Aorta (tissue), 5 donors: ENCODE data around the gene CSNK2B. TPM values are rescaled to one million over a fixed set of nuclear protein-coding genes. Genes with fewer than 3 reads are reported as not detected.

Experiments
- ATAC-seq: fragments of 200-7000 bp; cut with Tn5 transposase; one replicate; pipeline ENCODE4 v1.9.1; 2022; ENCODE audit warnings: moderate library complexity; ENCODE audit not compliant: low FRiP score
- DNase-seq, 2 donors: peaks; one replicate each; pipeline ENCODE4 v3.0.0-alpha.2; 2020
- H3K27ac ChIP-seq, 2 donors: one replicate each; pipeline ENCODE4 v1.5.1; 2013; ENCODE audit warnings: low read length in 2 of 2, mild to moderate bottlenecking in 2 of 2, moderate library complexity in 2 of 2, control low read depth in 1 of 2, inconsistent platforms in 1 of 2, low read depth in 1 of 2
- H3K27me3 ChIP-seq, 2 donors: one replicate each; pipeline ENCODE4 v1.6.1; 2013; ENCODE audit warnings: control low read depth in 1 of 2, low read length in 1 of 2, mild to moderate bottlenecking in 1 of 2, moderate library complexity in 1 of 2; ENCODE audit not compliant: insufficient read depth in 2 of 2, control insufficient read depth in 1 of 2
- H3K36me3 ChIP-seq, 2 donors: one replicate each; pipeline ENCODE4 v1.6.1; 2013; ENCODE audit warnings: control low read depth in 1 of 2, low read length in 1 of 2, mild to moderate bottlenecking in 1 of 2; ENCODE audit not compliant: insufficient read depth in 2 of 2, control insufficient read depth in 1 of 2
- H3K4me1 ChIP-seq, 2 donors: one replicate each; pipeline ENCODE4 v1.6.1; 2013; ENCODE audit warnings: low read length in 2 of 2, control low read depth in 1 of 2, mild to moderate bottlenecking in 1 of 2, moderate library complexity in 1 of 2; ENCODE audit not compliant: insufficient read depth in 2 of 2, control insufficient read depth in 1 of 2
- H3K4me3 ChIP-seq, 2 donors: one replicate each; pipeline ENCODE4 v1.5.1; 2013; ENCODE audit warnings: low read length in 2 of 2, control low read depth in 1 of 2, mild to moderate bottlenecking in 1 of 2
- H3K9me3 ChIP-seq: one replicate; pipeline ENCODE4 v1.6.1; 2013; ENCODE audit warnings: mild to moderate bottlenecking, low read length; ENCODE audit not compliant: control insufficient read depth
- WGBS, 2 donors: extraction: QIAGEN DNeasy Blood & Tissue Kit; methylation state at CpG; one replicate each; pipeline ENCODE4 v1.1.7; 2013; 5-methylcytosine and 5-hydroxymethylcytosine counted together
- intact Hi-C, 2 donors: fragments of 100-400 bp; cut with DNase I; formaldehyde crosslinking; loops; one replicate each; pipeline versions ENCODE4 v1.14.2 to v1.15.0; 2022
- polyA plus RNA-seq, 2 donors: library from polyadenylated mRNA; stranded (reverse); fragments of 200-250 nt; gene quantifications; one replicate each; pipeline ENCODE4 v1.2.3, GENCODE V29; 2013
- total RNA-seq, 2 donors: library from RNA; stranded (reverse); fragmentation: NEBNext Ultra II Directional; extraction: Animal tissue kit (Norgen Biotek cat#: 25700); gene quantifications; one replicate each; pipeline ENCODE4 v1.2.1, GENCODE V29; 2021
- donor health status: healthy with polysubstance abuse.
- donor health status: Bipolar disorder and iron deficiency.
- donor health status: DM: no; HTN: no; CAD: no.
- donor health status: DM: no; HTN: no; CAD: no.
- donor health status: DM: yes; HTN: yes; CAD: no.

Gene CSNK2B
- total and polyA plus RNA-seq, 4 donors: 100 to 191 (median 114) TPM

DNA sequence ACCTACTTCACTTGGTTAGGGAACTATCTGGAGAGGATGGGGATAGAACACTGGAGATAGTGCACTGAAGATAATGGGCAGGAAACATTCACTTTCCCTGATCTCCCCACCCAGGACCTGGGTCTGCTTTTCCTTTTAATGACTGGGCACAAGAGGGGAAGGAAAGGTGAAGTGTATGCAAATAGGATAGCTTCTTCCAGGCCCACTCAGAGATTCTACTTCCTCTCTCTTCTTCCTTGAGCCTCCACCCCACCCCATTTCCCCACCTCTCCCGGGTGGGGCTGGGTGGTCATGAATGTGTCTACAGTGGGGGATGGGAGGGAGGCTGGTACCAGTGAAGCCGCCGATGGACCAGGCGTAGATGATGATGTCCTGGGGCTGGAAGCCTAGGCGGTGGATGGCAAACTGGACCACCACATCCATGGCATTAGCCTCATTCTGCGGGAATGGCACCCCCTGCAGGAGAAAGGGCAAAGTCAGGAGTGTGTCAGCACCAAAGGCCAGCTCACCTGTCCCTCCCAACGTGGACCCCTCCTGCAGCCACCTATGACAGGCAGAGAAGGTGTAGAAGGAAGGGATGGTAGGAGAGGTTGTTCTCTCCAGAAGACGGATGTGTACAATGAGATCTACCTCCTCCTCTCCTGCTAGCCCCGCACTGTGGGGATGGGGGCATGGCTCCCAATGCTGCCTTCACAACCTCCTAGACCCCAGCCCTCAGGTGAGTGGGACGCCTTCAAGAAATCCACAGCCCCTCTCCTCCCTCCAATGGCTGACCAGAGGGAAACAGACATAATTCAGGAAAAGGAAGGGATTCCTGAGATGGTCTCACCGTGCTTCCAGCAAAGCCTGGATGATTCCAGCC lies 23.6 kb downstream of the CSNK2B start:
- Histone ChIP-seq H3K27me3 (no peaks in the 10 kb centered on the region), H3K4me1 (no peaks in the 10 kb centered on the region), H3K36me3 (peaks cover 0 to 6% of the 10 kb centered on the region in 2 donors), H3K9me3 (no peaks in the 10 kb centered on the region), H3K27ac (no peak overlapping the region), H3K4me3 (no peak overlapping the region)
- WGBS, 2 donors: 75 to 76% methylated on average over 11 of the region's 11 CpGs
- DNase-seq (no peak), ATAC-seq (no peak)
- intact Hi-C loops: loop anchor here (10.0 kb wide), 3 partner anchors 145 to 195 kb away; partner anchors contain the start of gene NEU1 (in 1 of the 2)

DNA sequence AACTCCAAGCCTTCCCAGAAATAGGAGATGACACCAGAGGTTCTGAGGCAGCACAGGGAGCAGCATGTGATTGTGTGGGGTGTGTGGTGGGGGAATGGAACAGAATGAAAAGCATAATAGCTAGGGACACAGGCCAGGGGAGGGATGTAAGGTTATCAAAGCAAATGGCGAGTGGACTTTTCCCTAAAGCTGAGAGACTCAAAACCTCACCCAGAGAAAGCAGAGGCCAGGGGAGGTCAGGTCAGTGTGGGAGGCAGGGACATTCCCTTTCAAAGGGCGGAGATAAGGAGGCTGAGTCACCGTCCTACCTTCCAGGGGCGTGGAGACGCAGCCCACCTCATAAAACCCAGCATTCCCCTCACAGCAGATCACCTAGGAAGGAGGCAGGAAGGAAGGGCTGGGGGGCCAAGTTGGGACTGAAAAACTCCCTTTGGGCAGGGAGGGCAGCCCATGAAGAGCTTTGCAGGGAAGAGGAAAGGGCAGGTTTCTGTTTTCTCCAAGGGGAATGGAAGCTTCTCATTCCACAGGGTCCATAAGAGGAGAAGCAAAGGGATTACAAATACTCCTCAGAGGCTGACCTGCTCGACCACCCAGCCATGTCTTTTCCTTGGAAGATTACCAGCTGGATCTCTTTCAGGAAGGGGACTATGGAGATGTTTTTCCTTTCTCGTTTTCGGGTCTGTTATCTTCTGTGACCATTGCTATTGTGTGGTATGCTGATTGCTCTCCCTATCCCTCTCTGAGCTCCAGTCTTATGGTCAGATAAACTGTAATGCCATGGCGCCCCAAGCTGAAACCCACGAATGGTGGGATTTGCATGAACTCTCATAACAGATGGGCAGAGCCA lies 24.6 kb downstream of the CSNK2B start:
- 59 to 63% methylated on average over 10 of the region's 10 CpGs for WGBS, 2 donors
- no peak overlapping the region for H3K27ac ChIP-seq
- DNase-seq: no peak
- H3K27me3 ChIP-seq: no peaks in the 10 kb centered on the region
- no peak overlapping the region for H3K4me3 ChIP-seq
- peaks cover 0 to 6% of the 10 kb centered on the region in 2 donors for H3K36me3 ChIP-seq
- intact Hi-C loops: loop anchor here in 1 of 2 donors (10.0 kb wide), 1 partner anchor 194 kb away; no protein-coding TSS in a partner anchor
- H3K4me1 ChIP-seq: no peaks in the 10 kb centered on the region
- no peak for ATAC-seq
- no peaks in the 10 kb centered on the region for H3K9me3 ChIP-seq

- no peak overlapping the region for H3K4me3 ChIP-seq
- H3K27me3 ChIP-seq: no peaks in the 10 kb centered on the region
- H3K9me3 ChIP-seq: no peaks in the 10 kb centered on the region
- DNase-seq (no peak), ATAC-seq (no peak)
- no peaks in the 10 kb centered on the region for H3K4me1 ChIP-seq
- peaks cover 0 to 6% of the 10 kb centered on the region in 2 donors for H3K36me3 ChIP-seq
- intact Hi-C loops: loop anchor here in 1 of 2 donors (10.0 kb wide), 1 partner anchor 194 kb away; no protein-coding TSS in a partner anchor
- no peak overlapping the region for H3K27ac ChIP-seq
- WGBS, 2 donors: 88 to 89% methylated on average over 6 of the region's 6 CpGs
Measured at GRCh38 chr6:31691078-31691463, 25.2 kb downstream of the CSNK2B start.

GRCh38 chr6:31691564-31692108 lies 25.8 kb downstream of the CSNK2B start:
- H3K4me3 ChIP-seq: no peak overlapping the region
- peaks cover 0 to 4% of the 10 kb centered on the region in 2 donors for H3K36me3 ChIP-seq
- no peaks in the 10 kb centered on the region for H3K27me3 ChIP-seq
- no peaks in the 10 kb centered on the region for H3K9me3 ChIP-seq
- DNase-seq: no peak
- H3K27ac ChIP-seq: no peak overlapping the region
- intact Hi-C loops: loop anchor here in 1 of 2 donors (10.0 kb wide), 1 partner anchor 193 kb away; no protein-coding TSS in a partner anchor
- WGBS, 2 donors: 91 to 93% methylated on average over 12 of the region's 12 CpGs
- no peak for ATAC-seq
- H3K4me1 ChIP-seq: no peaks in the 10 kb centered on the region

DNA sequence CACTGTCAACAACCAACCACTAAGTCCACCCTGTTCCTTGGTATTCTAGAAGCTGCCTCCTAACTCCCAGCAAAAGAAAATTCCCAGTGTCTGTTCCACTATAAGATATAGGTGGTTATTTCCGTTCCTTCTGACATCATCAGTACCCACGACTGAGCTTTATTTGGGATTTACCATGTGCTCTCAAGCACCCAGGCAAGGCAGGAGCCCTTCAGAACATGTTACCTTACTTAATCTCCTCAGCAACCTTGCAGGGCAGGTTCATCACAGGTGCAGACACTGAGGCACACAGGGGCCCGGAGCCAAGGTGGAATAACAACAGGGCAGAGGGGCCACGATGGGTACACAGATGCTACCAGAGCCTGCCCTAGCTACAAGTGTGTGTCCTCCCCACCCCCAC lies 26.5 kb downstream of the CSNK2B start:
- Histone ChIP-seq H3K4me1 (no peaks in the 10 kb centered on the region), H3K4me3 (no peak overlapping the region), H3K9me3 (no peaks in the 10 kb centered on the region), H3K27me3 (no peaks in the 10 kb centered on the region), H3K27ac (no peak overlapping the region), H3K36me3 (peaks cover 0 to 6% of the 10 kb centered on the region in 2 donors)
- WGBS, 2 donors: 79% methylated on average over 4 of the region's 4 CpGs
- ATAC-seq (no peak), DNase-seq (no peak)
- intact Hi-C loops: loop anchor here in 1 of 2 donors (10.0 kb wide), 1 partner anchor 192 kb away; no protein-coding TSS in a partner anchor

- 83 to 84% methylated on average over 9 of the region's 9 CpGs for WGBS, 2 donors
- no peaks in the 10 kb centered on the region for H3K9me3 ChIP-seq
- no peaks in the 10 kb centered on the region for H3K4me1 ChIP-seq
- ATAC-seq: no peak
- no peak for DNase-seq
- no peak overlapping the region for H3K27ac ChIP-seq
- H3K27me3 ChIP-seq: no peaks in the 10 kb centered on the region
- intact Hi-C loops: loop anchor here in 1 of 2 donors (10.0 kb wide), 1 partner anchor 192 kb away; no protein-coding TSS in a partner anchor
- H3K4me3 ChIP-seq: no peak overlapping the region
- H3K36me3 ChIP-seq: peaks cover 0 to 6% of the 10 kb centered on the region in 2 donors
Measured at GRCh38 chr6:31692886-31693285, 27.0 kb downstream of the CSNK2B start.

DNA sequence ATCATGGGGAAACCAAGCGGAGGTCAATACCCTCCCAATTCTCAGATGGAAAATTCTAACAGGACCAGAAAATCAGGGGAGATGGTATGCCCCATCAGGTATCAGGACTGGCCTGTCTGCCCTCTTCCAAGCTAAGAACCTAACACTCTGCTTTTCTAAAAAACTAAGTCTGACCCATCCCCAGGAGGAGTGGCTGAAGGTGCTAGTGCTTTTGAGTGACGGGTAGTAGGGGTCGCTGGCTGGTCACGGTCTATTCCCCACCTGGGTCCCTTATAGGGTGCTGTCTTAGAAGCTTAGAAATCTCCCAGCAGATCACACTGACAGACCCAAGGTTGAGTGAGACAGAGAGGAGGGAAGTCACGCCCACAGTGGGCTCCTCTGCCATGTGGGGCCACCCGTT lies 27.7 kb downstream of the CSNK2B start:
- ATAC-seq (no peak), DNase-seq (no peak)
- WGBS, 2 donors: 86% methylated on average over 6 of the region's 6 CpGs
- H3K4me1 ChIP-seq: no peaks in the 10 kb centered on the region
- no peaks in the 10 kb centered on the region for H3K27me3 ChIP-seq
- intact Hi-C loops: loop anchor here in 1 of 2 donors (10.0 kb wide), 1 partner anchor 191 kb away; no protein-coding TSS in a partner anchor
- no peaks in the 10 kb centered on the region for H3K9me3 ChIP-seq
- peaks cover 0 to 4% of the 10 kb centered on the region in 2 donors for H3K36me3 ChIP-seq
- no peak overlapping the region for H3K27ac ChIP-seq
- H3K4me3 ChIP-seq: no peak overlapping the region

DNA sequence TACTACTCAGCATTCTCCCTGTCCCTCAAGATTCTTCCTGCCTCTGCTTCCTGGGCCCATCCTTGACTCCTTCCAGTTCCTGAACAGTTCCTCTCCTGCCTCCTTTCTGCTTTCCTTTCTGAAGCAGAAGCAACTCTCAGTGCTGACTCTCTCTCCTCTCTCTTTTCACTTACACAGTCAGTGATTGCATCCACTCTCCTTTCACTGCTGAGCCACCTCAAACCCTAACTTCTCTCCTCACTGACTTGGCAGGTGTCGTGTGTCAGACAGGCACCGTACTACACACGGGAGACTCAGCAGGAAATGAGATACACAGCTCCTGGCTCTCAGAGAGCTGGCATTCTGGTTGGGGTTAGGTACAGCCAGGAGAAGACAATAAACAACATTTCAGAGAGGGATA lies 31.7 kb downstream of the CSNK2B start:
- intact Hi-C loops: loop anchor here in 1 of 2 donors (10.0 kb wide), 1 partner anchor 187 kb away; no protein-coding TSS in a partner anchor
- DNase-seq: no peak
- ATAC-seq: no peak
- 33 to 35% methylated on average over 3 of the region's 3 CpGs for WGBS, 2 donors
- no peaks in the 10 kb centered on the region for H3K9me3 ChIP-seq
- H3K27me3 ChIP-seq: no peaks in the 10 kb centered on the region
- no peak overlapping the region for H3K4me3 ChIP-seq
- peaks cover 0 to 2% of the 10 kb centered on the region in 2 donors for H3K36me3 ChIP-seq
- H3K27ac ChIP-seq: no peak overlapping the region
- no peaks in the 10 kb centered on the region for H3K4me1 ChIP-seq
